Kidney (tissue), 14 donors: ENCODE data around the gene KMT2D. TPM values are rescaled to one million over a fixed set of nuclear protein-coding genes. Genes with fewer than 3 reads are reported as not detected.

Experiments
- DNase-seq, 5 donors: peaks; one replicate each; pipeline ENCODE4 v3.0.0-alpha.2; 2013 to 2020
- FAIRE-seq: peaks from 2 replicates; lab custom pipeline; 2012; peaks lifted over from hg19 to GRCh38; lab: Jason Lieb, UNC
- H3K27ac ChIP-seq, 2 donors: one replicate each; pipeline ENCODE4 v1.7.0; 2013; ENCODE audit warnings: low read depth in 2 of 2, low read length in 2 of 2, inconsistent platforms in 1 of 2
- H3K27me3 ChIP-seq: one replicate; pipeline ENCODE4 v1.7.1; 2013; ENCODE audit warnings: low read length, inconsistent platforms; ENCODE audit not compliant: control insufficient read depth, insufficient read depth
- H3K36me3 ChIP-seq, 3 donors: one replicate each; pipeline versions ENCODE4 v1.7.0 to v1.7.1; 2013; ENCODE audit warnings: low read length in 3 of 3, control low read depth in 1 of 3, inconsistent platforms in 1 of 3; ENCODE audit not compliant: insufficient read depth in 3 of 3, control insufficient read depth in 2 of 3
- H3K4me1 ChIP-seq, 3 donors: one replicate each; pipeline versions ENCODE4 v1.7.0 to v1.7.1; 2013; ENCODE audit warnings: low read length in 3 of 3, inconsistent platforms in 1 of 3, low read depth in 1 of 3; ENCODE audit not compliant: control insufficient read depth in 2 of 3, insufficient read depth in 2 of 3
- H3K4me3 ChIP-seq, 3 donors: one replicate each; pipeline versions ENCODE4 v1.7.0 to v1.8.1; 2013; ENCODE audit warnings: low read length in 3 of 3, control low read depth in 1 of 3, inconsistent platforms in 1 of 3
- H3K9ac ChIP-seq, 3 donors: one replicate each; pipeline versions ENCODE4 v1.7.0 to v1.7.1; 2013; ENCODE audit warnings: low read length in 3 of 3, control low read depth in 1 of 3, inconsistent platforms in 1 of 3
- H3K9me3 ChIP-seq, 3 donors: one replicate each; pipeline versions ENCODE4 v1.7.0 to v1.7.1; 2013; ENCODE audit warnings: low read length in 3 of 3, control low read depth in 1 of 3, inconsistent platforms in 1 of 3; ENCODE audit not compliant: control insufficient read depth in 2 of 3, insufficient read depth in 1 of 3
- intact Hi-C: fragments of 100-400 bp; cut with DNase I; formaldehyde crosslinking; loops from one replicate; pipeline ENCODE4 v1.11.1; 2022
- polyA plus RNA-seq: library from polyadenylated mRNA; stranded (reverse); fragments of 350-450 nt; fragmentation: Illumina TruSeq; extraction: RNeasy Lipid Tissue Mini Kit (QIAGEN cat#74804); gene quantifications from one replicate; pipeline ENCODE4 v1.2.3, GENCODE V29; 2014; ENCODE audit warnings: low read depth, low replicate concordance; ENCODE audit not compliant: insufficient read depth
- total RNA-seq: library from RNA; stranded (reverse); fragmentation: NEBNext Ultra II Directional; extraction: Animal tissue kit (Norgen Biotek cat#: 25700); gene quantifications from one replicate; pipeline ENCODE4 v1.2.1, GENCODE V29; 2021
- TF ChIP-seq, protein P1 (sequence below): IDR thresholded peaks from 3 replicates; pipeline ENCODE4 v1.5.1; 2012; ENCODE audit warnings: mild to moderate bottlenecking, moderate library complexity, borderline replicate concordance; ENCODE audit not compliant: insufficient read depth; ENCODE audit errors: extremely low read depth
- donor health status: control.
- donor health status: control.
- donor health status: control.
- donor health status: control.
- donor health status: control.
- donor health status: DM: yes; HTN: yes; CAD: no.
- donor health status: Normal renal cell carcinoma (clear cell type).

Gene KMT2D
- total and polyA plus RNA-seq, 2 donors from 2014 or later: 5.0 to 89.9 TPM

DNA sequence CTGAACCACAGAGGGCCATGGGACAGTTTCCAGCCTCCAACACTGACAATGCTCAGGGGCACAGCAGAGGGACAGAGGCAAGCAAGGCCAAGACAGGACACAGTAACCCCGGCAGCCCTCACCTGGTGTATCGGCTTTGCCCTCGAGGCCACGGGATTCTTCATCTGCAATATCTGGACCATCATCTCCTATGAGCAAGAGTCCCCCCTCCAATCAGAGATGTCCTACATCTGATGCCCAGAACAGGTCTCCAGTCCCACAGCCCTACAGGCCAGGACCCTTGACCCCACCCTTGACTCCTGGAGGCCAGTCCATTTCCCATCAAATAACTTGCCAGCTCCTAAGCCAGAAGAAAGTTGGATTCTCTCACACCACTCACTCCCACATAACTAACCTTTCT lies 17.4 kb downstream of the KMT2D start:
- H3K4me1 ChIP-seq: no peaks in the 10 kb centered on the region
- no peak overlapping the region for H3K27ac ChIP-seq
- no peaks in the 10 kb centered on the region for H3K9me3 ChIP-seq
- H3K27me3 ChIP-seq: no peaks in the 10 kb centered on the region
- intact Hi-C loops: no loop called here
- DNase-seq (no peak), FAIRE-seq (no peak)
- H3K9ac ChIP-seq: no peak overlapping the region
- H3K36me3 ChIP-seq: peaks cover 10 to 77% (median 53%) of the 10 kb centered on the region in 3 donors
- TF ChIP-seq, protein P1, sequence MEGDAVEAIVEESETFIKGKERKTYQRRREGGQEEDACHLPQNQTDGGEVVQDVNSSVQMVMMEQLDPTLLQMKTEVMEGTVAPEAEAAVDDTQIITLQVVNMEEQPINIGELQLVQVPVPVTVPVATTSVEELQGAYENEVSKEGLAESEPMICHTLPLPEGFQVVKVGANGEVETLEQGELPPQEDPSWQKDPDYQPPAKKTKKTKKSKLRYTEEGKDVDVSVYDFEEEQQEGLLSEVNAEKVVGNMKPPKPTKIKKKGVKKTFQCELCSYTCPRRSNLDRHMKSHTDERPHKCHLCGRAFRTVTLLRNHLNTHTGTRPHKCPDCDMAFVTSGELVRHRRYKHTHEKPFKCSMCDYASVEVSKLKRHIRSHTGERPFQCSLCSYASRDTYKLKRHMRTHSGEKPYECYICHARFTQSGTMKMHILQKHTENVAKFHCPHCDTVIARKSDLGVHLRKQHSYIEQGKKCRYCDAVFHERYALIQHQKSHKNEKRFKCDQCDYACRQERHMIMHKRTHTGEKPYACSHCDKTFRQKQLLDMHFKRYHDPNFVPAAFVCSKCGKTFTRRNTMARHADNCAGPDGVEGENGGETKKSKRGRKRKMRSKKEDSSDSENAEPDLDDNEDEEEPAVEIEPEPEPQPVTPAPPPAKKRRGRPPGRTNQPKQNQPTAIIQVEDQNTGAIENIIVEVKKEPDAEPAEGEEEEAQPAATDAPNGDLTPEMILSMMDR: no peak
- no peak overlapping the region for H3K4me3 ChIP-seq

DNA sequence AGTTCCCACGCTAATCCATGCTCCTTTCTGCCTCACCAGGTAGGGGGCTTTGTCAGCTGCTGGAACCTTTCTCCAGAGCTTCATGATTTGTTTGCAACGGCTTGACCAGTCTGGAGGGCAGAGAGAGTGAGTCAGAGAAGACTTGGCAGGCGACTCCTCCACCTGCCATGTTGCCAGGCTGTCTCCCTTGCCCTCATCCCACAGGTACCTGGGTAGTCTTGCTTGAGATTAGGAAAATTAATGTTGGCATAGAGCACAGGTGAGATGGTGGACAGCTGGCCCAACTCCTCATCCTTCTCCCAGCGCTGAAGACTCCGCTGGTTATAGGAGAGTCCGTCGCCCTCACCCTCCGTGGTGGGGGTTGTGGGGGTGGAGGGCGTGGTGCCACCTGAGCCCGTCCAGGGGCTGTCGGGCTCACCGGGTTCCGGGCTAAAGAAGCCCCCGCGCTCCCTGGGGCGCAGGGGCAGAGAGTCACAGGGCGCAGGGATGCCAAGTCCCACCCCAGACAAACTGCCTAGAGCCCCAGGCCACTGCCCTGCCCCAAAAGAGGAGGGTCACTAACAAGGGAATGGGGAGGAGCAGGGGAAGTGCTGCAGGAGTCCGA lies 18.6 kb downstream of the KMT2D start:
- no peak overlapping the region for H3K4me3 ChIP-seq
- TF ChIP-seq, protein P1: no peak
- H3K27me3 ChIP-seq: no peaks in the 10 kb centered on the region
- peaks cover 10 to 77% (median 50%) of the 10 kb centered on the region in 3 donors for H3K36me3 ChIP-seq
- no peak overlapping the region for H3K27ac ChIP-seq
- peak in 1 of 5 donors; percentile 61 for DNase-seq
- no peaks in the 10 kb centered on the region for H3K4me1 ChIP-seq
- H3K9me3 ChIP-seq: no peaks in the 10 kb centered on the region
- no peak overlapping the region for H3K9ac ChIP-seq
- intact Hi-C loops: no loop called here
- no peak for FAIRE-seq

DNA sequence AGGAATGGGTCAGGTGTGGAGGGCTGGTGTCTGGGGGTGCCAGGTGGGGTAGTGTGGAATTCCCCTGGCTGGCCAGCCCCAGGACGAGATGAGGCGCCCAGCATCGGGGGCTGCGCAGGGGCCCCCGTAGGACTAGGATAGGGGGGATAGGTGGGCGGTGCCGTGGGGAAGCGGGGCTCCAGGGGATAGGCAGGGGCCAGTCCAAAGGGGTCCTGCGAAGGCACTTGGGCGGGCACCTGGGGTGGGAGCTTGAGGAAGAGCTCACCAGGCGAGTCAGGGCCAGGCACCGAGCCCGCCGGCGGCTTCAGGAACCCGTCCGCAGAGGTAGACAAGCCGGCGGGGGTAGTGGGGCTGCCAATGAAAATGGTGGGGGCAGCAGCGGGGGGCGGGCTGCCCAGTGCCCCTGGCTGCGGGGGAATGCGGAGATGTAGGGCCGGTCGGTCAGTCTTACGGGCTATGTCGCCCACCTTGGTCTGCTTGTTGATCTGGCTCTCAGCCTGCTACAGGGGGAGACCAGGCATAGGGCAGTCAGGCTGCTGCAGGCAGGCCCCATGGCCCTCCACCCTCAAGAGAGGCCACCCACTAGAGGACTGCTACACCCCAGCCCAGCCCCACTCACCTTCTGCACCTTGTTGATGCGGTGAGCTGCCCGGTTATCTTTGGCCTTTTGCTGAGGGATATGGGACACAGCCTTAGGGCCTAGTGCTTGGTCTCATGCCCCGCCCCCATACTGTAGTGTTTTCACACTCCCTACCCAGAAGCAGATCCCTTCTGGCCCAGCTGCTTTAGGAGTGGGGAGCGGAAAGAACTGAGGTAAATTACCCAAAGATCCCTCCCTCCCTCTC lies 19.3 kb downstream of the KMT2D start:
- Histone ChIP-seq H3K4me1 (no peaks in the 10 kb centered on the region), H3K4me3 (no peak overlapping the region), H3K27ac (no peak overlapping the region), H3K36me3 (peaks cover 10 to 76% (median 54%) of the 10 kb centered on the region in 3 donors), H3K9me3 (no peaks in the 10 kb centered on the region), H3K27me3 (no peaks in the 10 kb centered on the region), H3K9ac (no peak overlapping the region)
- TF ChIP-seq, protein P1: no peak
- DNase-seq (peak in 1 of 5 donors; percentile 74), FAIRE-seq (no peak)
- intact Hi-C loops: no loop called here
